ENCODE measurements around the gene RNF150. TPM values are rescaled to one million over a fixed set of nuclear protein-coding genes. Genes with fewer than 3 reads are reported as not detected.

Gene RNF150
- polyA plus RNA-seq, 2 of the 4 experiments (the other 2 are of a cell fraction) = 0.21 to 0.34 TPM

DNA sequence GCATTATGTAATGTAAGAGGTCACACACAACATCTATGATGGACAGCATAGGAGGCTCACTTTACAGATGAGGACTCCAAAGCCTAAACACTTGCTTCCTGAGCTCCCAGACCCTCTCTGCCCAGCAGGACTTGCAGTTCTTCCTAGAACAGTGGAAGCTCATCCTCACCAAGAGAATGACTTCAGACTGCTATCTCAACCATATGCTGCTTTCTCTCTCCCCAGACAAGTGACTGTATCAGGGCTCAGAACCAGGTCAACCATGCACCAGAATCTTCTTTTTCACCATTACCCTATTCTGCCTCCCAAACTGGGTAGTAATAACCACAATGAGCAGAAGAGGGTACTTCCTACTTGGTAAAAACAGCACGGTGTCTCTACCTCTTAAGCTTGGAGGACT, 12.2 kb downstream of the RNF150 start:
- TF ChIP-seq EHF (CRISPR knock-in tag; IDR thresholded peaks at IDR 0.05) = no peak
- TF ChIP-seq HOXA7 (CRISPR knock-in tag; IDR thresholded peaks at IDR 0.05) = no peak
- TF ChIP-seq CHD2 (IDR thresholded peaks at IDR 0.05; ENCODE audit: low read length, partially characterized antibody) = no peak
- TF ChIP-seq ZFP36 (IDR thresholded peaks at IDR 0.05; ENCODE audit: borderline replicate concordance, partially characterized antibody) = no peak
- 50% methylated on average over 1 of the region's 1 CpG for WGBS (ENCODE audit: missing lambda C conversion rate)
- H3K27ac ChIP-seq = no peak overlapping the region
- no peak overlapping the region for H3K4me2 ChIP-seq
- H3K4me3 ChIP-seq = no peak overlapping the region
- DNase-seq (ENCODE audit: low read depth in 1 of 2, low spot score in 1 of 2) (no peak), FAIRE-seq (no peak), ATAC-seq (no peak)
- H3K9me3 ChIP-seq = no peaks in the 10 kb centered on the region
- CTCF ChIA-PET = interaction anchor here (0.6 kb wide), 1 partner anchor 26 kb away, joined by 3 read pairs; no protein-coding TSS in a partner anchor
- H3K4me1 ChIP-seq = no peaks in the 10 kb centered on the region
- POLR2A ChIA-PET = no interaction called here

- POLR2A ChIA-PET = no interaction called here
- 29% methylated on average over 5 of the region's 5 CpGs for WGBS (ENCODE audit: missing lambda C conversion rate)
These were observed 13.2 kb downstream of the RNF150 start for GRCh38 chr4:141120036-141120593.

DNA sequence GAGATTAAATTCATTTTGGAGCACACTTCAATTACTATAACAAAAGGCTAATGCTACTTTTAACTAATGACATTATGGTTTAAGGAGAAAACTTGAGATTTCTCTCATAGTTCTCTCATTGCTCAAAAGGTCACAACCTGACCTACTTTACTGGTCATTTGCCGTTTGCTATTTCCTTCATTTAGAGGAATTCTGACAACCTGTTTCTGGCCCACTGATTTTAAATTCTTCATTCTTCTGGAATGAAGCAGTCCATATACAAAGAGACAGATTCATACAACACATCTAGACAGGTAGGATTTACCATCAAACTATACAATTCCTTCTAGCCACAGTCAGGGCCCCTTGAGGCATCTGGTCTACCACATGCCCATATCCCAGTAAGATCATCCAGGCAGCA, 14.2 kb downstream of the RNF150 start:
- FAIRE-seq = no peak
- ChIA-PET CTCF (no interaction called here), POLR2A (no interaction called here)
- WGBS (ENCODE audit: missing lambda C conversion rate) = 89% methylated on average over 1 of the region's 1 CpG
- Histone ChIP-seq H3K4me2 (no peak overlapping the region), H3K27ac (no peak overlapping the region), H3K4me3 (no peak overlapping the region), H3K9me3 (no peaks in the 10 kb centered on the region), H3K4me1 (no peaks in the 10 kb centered on the region)
- no peak for ATAC-seq
- no peak for DNase-seq (ENCODE audit: low read depth in 1 of 2, low spot score in 1 of 2)
- TF ChIP-seq, protein P1, sequence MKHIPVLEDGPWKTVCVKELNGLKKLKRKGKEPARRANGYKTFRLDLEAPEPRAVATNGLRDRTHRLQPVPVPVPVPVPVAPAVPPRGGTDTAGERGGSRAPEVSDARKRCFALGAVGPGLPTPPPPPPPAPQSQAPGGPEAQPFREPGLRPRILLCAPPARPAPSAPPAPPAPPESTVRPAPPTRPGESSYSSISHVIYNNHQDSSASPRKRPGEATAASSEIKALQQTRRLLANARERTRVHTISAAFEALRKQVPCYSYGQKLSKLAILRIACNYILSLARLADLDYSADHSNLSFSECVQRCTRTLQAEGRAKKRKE (CRISPR knock-in tag; IDR thresholded peaks at IDR 0.05; ENCODE audit: low read depth) = no peak
- TF ChIP-seq EHMT2 (IDR thresholded peaks at IDR 0.05; ENCODE audit: low read depth) (no peak), CHD4 (IDR thresholded peaks at IDR 0.05; ENCODE audit: borderline replicate concordance) (no peak), TFCP2L1 (CRISPR knock-in tag; IDR thresholded peaks at IDR 0.05) (no peak), CHD2 (IDR thresholded peaks at IDR 0.05; ENCODE audit: low read length, partially characterized antibody) (no peak), POLR2AphosphoS2 (conservative IDR thresholded peaks at IDR 0.05; ENCODE audit: low read length) (no peak)

More at GRCh38 chr4:141120036-141120593, 13.2 kb downstream of the RNF150 start:
- FAIRE-seq (no peak), DNase-seq (ENCODE audit: low read depth in 1 of 2, low spot score in 1 of 2) (no peak), ATAC-seq (no peak)
- CTCF ChIA-PET = no interaction called here
- H3K4me1 ChIP-seq = no peaks in the 10 kb centered on the region
- H3K4me2 ChIP-seq = no peak overlapping the region
- no peaks in the 10 kb centered on the region for H3K9me3 ChIP-seq
- no peak overlapping the region for H3K4me3 ChIP-seq
- no peak overlapping the region for H3K27ac ChIP-seq
- TF ChIP-seq HOXB5 (CRISPR knock-in tag; IDR thresholded peaks at IDR 0.05) = no peak
- no peak for TF ChIP-seq EHF (CRISPR knock-in tag; IDR thresholded peaks at IDR 0.05)
- no peak for TF ChIP-seq CHD2 (IDR thresholded peaks at IDR 0.05; ENCODE audit: low read length, partially characterized antibody)
- no peak for TF ChIP-seq ZNF302 (CRISPR knock-in tag; IDR thresholded peaks at IDR 0.05)
- TF ChIP-seq, protein P2, sequence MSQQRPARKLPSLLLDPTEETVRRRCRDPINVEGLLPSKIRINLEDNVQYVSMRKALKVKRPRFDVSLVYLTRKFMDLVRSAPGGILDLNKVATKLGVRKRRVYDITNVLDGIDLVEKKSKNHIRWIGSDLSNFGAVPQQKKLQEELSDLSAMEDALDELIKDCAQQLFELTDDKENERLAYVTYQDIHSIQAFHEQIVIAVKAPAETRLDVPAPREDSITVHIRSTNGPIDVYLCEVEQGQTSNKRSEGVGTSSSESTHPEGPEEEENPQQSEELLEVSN (IDR thresholded peaks at IDR 0.05; ENCODE audit: borderline replicate concordance, low read depth) = no peak
- no peak for TF ChIP-seq MYC (IDR thresholded peaks at IDR 0.05; ENCODE audit: borderline replicate concordance, low read length)
- TF ChIP-seq HES2 (IDR thresholded peaks at IDR 0.05) = no peak

DNA sequence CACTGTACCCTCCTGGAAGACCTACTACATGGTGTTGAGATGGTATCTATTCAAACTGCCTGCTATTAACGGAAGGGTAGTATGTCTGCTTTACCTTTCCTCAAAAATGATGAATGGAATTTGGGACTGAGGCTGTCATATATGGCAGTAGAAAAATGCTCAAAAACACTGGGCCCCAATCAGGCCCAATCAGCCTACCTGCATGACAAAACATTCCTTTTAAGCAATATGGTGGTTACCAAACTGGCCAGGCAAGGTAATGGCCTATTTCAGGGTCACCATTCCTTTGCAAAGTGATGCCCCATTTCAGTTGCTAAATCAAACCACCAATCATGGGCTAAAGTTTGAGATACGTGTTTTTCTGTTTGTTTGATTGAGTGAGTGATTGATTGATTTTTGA, 14.9 kb downstream of the RNF150 start:
- ChIA-PET CTCF (no interaction called here), POLR2A (no interaction called here)
- Histone ChIP-seq H3K27ac (no peak overlapping the region), H3K4me1 (no peaks in the 10 kb centered on the region), H3K4me2 (no peak overlapping the region), H3K9me3 (no peaks in the 10 kb centered on the region), H3K4me3 (no peak overlapping the region)
- DNase-seq (ENCODE audit: low read depth in 1 of 2, low spot score in 1 of 2) (no peak), FAIRE-seq (no peak), ATAC-seq (no peak)
- no peak for TF ChIP-seq HES2 (IDR thresholded peaks at IDR 0.05)
- TF ChIP-seq ESRRA (IDR thresholded peaks at IDR 0.05; ENCODE audit: borderline replicate concordance, low read length) = no peak
- TF ChIP-seq, protein P3, sequence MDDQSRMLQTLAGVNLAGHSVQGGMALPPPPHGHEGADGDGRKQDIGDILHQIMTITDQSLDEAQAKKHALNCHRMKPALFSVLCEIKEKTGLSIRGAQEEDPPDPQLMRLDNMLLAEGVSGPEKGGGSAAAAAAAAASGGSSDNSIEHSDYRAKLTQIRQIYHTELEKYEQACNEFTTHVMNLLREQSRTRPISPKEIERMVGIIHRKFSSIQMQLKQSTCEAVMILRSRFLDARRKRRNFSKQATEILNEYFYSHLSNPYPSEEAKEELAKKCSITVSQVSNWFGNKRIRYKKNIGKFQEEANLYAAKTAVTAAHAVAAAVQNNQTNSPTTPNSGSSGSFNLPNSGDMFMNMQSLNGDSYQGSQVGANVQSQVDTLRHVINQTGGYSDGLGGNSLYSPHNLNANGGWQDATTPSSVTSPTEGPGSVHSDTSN (IDR thresholded peaks at IDR 0.05) = no peak
- no peak for TF ChIP-seq RNF2 (IDR thresholded peaks at IDR 0.05; ENCODE audit: borderline replicate concordance, low read depth)
- TF ChIP-seq, protein P4, sequence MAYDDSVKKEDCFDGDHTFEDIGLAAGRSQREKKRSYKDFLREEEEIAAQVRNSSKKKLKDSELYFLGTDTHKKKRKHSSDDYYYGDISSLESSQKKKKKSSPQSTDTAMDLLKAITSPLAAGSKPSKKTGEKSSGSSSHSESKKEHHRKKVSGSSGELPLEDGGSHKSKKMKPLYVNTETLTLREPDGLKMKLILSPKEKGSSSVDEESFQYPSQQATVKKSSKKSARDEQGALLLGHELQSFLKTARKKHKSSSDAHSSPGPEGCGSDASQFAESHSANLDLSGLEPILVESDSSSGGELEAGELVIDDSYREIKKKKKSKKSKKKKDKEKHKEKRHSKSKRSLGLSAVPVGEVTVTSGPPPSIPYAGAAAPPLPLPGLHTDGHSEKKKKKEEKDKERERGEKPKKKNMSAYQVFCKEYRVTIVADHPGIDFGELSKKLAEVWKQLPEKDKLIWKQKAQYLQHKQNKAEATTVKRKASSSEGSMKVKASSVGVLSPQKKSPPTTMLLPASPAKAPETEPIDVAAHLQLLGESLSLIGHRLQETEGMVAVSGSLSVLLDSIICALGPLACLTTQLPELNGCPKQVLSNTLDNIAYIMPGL (CRISPR knock-in tag; IDR thresholded peaks at IDR 0.05; ENCODE audit: borderline replicate concordance) = no peak
- TF ChIP-seq SMC3 (IDR thresholded peaks at IDR 0.05) = no peak
- no peak for TF ChIP-seq HOXB5 (CRISPR knock-in tag; IDR thresholded peaks at IDR 0.05)
- TF ChIP-seq HOXB13 (CRISPR knock-in tag; IDR thresholded peaks at IDR 0.05; ENCODE audit: low read depth) = no peak
- TF ChIP-seq NPAS2 (CRISPR knock-in tag; IDR thresholded peaks at IDR 0.05; ENCODE audit: borderline replicate concordance) = no peak
- TF ChIP-seq JUNB (IDR thresholded peaks at IDR 0.05) = no peak
- TF ChIP-seq ZSCAN20 (CRISPR knock-in tag; IDR thresholded peaks at IDR 0.05) = no peak
- TF ChIP-seq SREBF2 (IDR thresholded peaks at IDR 0.05) = no peak
- TF ChIP-seq FOXS1 (CRISPR knock-in tag; IDR thresholded peaks at IDR 0.05) = no peak
- WGBS (ENCODE audit: missing lambda C conversion rate) = 61% methylated on average over 2 of the region's 2 CpGs

Data from A549 (cell line).